ENCODE measurements around the gene SLC16A9. TPM values are rescaled to one million over a fixed set of nuclear protein-coding genes. Genes with fewer than 3 reads are reported as not detected.
"Not testable (repeated sequence)": the region's sequence is repeated elsewhere in the genome, so short reads cannot be mapped to it uniquely, and the experiment has no call there.

The SLC16A9 gene
- total RNA-seq, 2 donors from 2014 or later = 15.6 to 24.3 TPM

DNA sequence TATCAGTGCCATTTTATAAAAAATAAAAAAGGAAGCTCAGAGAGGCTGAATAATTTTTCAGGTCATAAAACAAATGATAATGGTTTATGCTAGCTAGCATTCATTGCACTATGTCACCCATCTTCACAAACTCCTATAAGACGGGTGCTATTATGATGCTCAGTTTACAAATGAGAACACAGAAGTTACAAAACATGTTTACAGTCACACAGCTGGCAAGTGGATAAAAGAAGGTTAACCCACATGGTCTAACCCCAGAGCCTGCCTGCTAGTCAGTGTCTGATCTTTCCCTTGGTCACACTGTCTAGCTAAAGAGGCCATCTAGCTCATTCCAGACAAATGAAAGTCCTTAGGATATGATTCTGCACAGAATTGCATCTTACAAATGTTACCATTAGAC is 39.4 kb downstream of the SLC16A9 start:
- Histone ChIP-seq H3K27ac (no peak overlapping the region), H3K4me3 (no peak overlapping the region), H3K9me3 (no peaks in the 10 kb centered on the region), H3K4me1 (no peaks in the 10 kb centered on the region), H3K9ac (ENCODE audit: low read depth in 2 of 2, low read length in 2 of 2) (no peak overlapping the region), H3K27me3 (no peaks in the 10 kb centered on the region), H3K36me3 (no peaks in the 10 kb centered on the region)
- no peak for DNase-seq
- TF ChIP-seq CTCF (IDR thresholded peaks at IDR 0.05) = no peak
- intact Hi-C loops (cut with DNase I) = no loop called here

DNA sequence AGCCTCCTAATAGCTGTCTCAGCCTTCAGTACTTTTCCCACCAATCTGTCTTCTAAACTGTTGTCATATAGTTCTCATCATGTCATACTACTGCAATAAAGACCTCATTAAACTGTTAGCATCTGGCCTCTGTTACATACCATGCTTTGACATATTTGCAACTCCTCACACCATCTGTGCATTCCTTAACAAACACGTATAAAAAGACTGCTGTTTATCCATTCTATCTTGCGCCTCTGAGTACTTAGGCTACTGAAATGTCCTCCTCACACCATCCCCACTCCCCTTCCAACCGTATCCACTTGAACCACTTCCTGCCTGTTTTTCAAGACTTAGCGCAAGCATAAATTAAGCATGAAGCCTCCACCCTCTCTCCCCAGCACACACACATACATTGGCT is 41.6 kb downstream of the SLC16A9 start:
- no peaks in the 10 kb centered on the region for H3K4me1 ChIP-seq
- no peak for DNase-seq
- H3K27me3 ChIP-seq = no peaks in the 10 kb centered on the region
- H3K9ac ChIP-seq (ENCODE audit: low read depth in 2 of 2, low read length in 2 of 2) = no peak overlapping the region
- intact Hi-C loops (cut with DNase I) = no loop called here
- no peaks in the 10 kb centered on the region for H3K9me3 ChIP-seq
- no peak overlapping the region for H3K4me3 ChIP-seq
- no peak overlapping the region for H3K27ac ChIP-seq
- TF ChIP-seq CTCF (IDR thresholded peaks at IDR 0.05) = no peak
- no peaks in the 10 kb centered on the region for H3K36me3 ChIP-seq

DNA sequence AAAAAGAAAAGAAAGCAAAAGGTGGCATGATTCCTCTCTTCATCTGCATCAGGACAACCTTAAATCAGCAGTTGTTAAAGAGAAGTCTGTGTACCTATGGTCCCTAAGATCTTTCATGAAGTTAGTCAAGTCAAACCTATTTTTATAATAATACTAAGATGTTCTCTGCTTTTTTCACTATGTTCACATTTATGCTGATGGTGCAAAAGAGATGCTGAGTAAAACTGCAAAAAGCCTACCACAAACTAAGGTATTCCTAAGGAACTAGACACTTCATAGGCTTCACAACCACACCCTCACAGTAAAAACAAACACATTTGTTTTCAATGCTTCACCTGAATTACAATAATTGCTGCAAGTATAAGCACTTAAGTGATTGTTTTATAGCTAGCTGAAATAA is 43.3 kb downstream of the SLC16A9 start:
- no peak overlapping the region for H3K4me3 ChIP-seq
- DNase-seq = no peak
- no peak overlapping the region for H3K27ac ChIP-seq
- no peaks in the 10 kb centered on the region for H3K27me3 ChIP-seq
- H3K36me3 ChIP-seq = no peaks in the 10 kb centered on the region
- H3K9me3 ChIP-seq = no peaks in the 10 kb centered on the region
- H3K9ac ChIP-seq (ENCODE audit: low read depth in 2 of 2, low read length in 2 of 2) = no peak overlapping the region
- TF ChIP-seq CTCF (IDR thresholded peaks at IDR 0.05) = no peak
- no peaks in the 10 kb centered on the region for H3K4me1 ChIP-seq
- intact Hi-C loops (cut with DNase I) = no loop called here

GRCh38 chr10:59663213-59663612 is 46.4 kb downstream of the SLC16A9 start:
- DNase-seq; H3K9me3 ChIP-seq; H3K4me1 ChIP-seq; H3K9ac ChIP-seq (ENCODE audit: low read depth in 2 of 2, low read length in 2 of 2); H3K27ac ChIP-seq; H3K36me3 ChIP-seq; intact Hi-C loops (cut with DNase I); H3K4me3 ChIP-seq; H3K27me3 ChIP-seq: not testable (repeated sequence)

DNA sequence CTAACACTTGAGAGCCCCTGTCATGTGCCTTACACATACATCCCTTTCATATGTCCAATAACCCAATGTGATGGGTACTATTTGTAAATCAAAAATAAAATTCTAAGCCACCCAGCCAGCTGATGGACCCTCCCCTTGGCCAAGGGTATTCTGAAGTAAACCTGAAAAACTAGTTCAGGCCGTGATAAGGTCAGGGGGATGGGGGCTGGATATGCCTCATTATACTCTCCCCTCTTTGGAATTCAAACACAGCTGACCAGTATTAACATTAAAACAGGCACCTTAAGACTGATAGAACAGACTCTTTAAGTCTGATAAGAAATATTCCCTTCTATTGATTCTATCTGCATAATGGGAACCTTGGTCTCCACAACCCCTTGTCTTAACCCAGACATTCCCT is 51.9 kb downstream of the SLC16A9 start:
- Histone ChIP-seq H3K27me3 (no peaks in the 10 kb centered on the region), H3K4me1 (no peaks in the 10 kb centered on the region), H3K27ac (no peak overlapping the region), H3K9me3 (no peaks in the 10 kb centered on the region), H3K9ac (ENCODE audit: low read depth in 2 of 2, low read length in 2 of 2) (no peak overlapping the region), H3K4me3 (no peak overlapping the region), H3K36me3 (no peaks in the 10 kb centered on the region)
- intact Hi-C loops (cut with DNase I) = no loop called here
- TF ChIP-seq CTCF (IDR thresholded peaks at IDR 0.05) = no peak
- no peak for DNase-seq

DNA sequence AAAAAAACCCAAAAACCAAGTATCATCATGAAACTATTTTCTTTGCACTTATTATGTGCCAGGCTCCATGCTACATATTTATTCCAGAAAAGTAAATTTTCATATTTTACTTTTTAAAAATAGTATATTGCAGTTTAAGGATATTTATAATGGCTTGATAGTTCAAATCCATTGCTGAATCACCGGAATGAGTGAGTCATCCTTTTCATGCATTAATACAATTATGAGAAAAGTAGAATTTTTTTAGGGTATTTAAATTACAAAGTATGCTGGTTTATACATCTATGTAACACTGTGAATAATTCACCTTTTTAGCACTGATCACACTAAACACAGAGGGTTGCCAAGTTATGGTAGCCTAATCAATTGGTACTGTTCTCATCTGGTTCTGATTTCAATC is 54.3 kb downstream of the SLC16A9 start:
- DNase-seq = no peak
- intact Hi-C loops (cut with DNase I) = no loop called here
- Histone ChIP-seq H3K27me3 (no peaks in the 10 kb centered on the region), H3K4me1 (no peaks in the 10 kb centered on the region), H3K4me3 (no peak overlapping the region), H3K9me3 (no peaks in the 10 kb centered on the region), H3K36me3 (no peaks in the 10 kb centered on the region), H3K9ac (ENCODE audit: low read depth in 2 of 2, low read length in 2 of 2) (no peak overlapping the region), H3K27ac (no peak overlapping the region)
- no peak for TF ChIP-seq CTCF (IDR thresholded peaks at IDR 0.05)

Measured in colonic mucosa (tissue), 4 donors.